Measurements from ENCODE around the gene CDK5RAP3. TPM values are rescaled to one million over a fixed set of nuclear protein-coding genes. Genes with fewer than 3 reads are reported as not detected.

Gene CDK5RAP3
- total RNA-seq, 1 donor from 2014 or later: 62.8 TPM

- FAIRE-seq (no peak), DNase-seq (ENCODE audit: low read depth) (no peak)
- H3K4me2 ChIP-seq (ENCODE audit: low read length): no peak overlapping the region
- Mint-ChIP-seq H3K36me3 (ENCODE audit: low read depth, unreplicated experiment) (peaks cover 44% of the 10 kb centered on the region), H3K27me3 (ENCODE audit: low read depth, unreplicated experiment) (peaks cover 6% of the 10 kb centered on the region), H3K4me1 (ENCODE audit: low read depth, unreplicated experiment) (no peaks in the 10 kb centered on the region), H3K4me3 (ENCODE audit: unreplicated experiment) (no peak overlapping the region), H3K27ac (ENCODE audit: unreplicated experiment) (no peak overlapping the region), H3K9me3 (ENCODE audit: unreplicated experiment) (no peaks in the 10 kb centered on the region)
- TF ChIP-seq EZH2 (IDR thresholded peaks at IDR 0.05; ENCODE audit: insufficient read depth, low read length): no peak
- TF ChIP-seq, protein P1, sequence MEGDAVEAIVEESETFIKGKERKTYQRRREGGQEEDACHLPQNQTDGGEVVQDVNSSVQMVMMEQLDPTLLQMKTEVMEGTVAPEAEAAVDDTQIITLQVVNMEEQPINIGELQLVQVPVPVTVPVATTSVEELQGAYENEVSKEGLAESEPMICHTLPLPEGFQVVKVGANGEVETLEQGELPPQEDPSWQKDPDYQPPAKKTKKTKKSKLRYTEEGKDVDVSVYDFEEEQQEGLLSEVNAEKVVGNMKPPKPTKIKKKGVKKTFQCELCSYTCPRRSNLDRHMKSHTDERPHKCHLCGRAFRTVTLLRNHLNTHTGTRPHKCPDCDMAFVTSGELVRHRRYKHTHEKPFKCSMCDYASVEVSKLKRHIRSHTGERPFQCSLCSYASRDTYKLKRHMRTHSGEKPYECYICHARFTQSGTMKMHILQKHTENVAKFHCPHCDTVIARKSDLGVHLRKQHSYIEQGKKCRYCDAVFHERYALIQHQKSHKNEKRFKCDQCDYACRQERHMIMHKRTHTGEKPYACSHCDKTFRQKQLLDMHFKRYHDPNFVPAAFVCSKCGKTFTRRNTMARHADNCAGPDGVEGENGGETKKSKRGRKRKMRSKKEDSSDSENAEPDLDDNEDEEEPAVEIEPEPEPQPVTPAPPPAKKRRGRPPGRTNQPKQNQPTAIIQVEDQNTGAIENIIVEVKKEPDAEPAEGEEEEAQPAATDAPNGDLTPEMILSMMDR (IDR thresholded peaks at IDR 0.05; ENCODE audit: insufficient read depth, low read depth, low read length): no peak
- peaks cover 5% of the 10 kb centered on the region for H3K4me1 ChIP-seq (ENCODE audit: insufficient read depth, low read length)
- H4K20me1 ChIP-seq (ENCODE audit: insufficient read depth, low read length): no peaks in the 10 kb centered on the region
- H3K4me3 ChIP-seq (ENCODE audit: insufficient read depth, low read depth, low read length): no peak overlapping the region
- no peak overlapping the region for H3K27ac ChIP-seq (ENCODE audit: low read depth, low read length)
- no peaks in the 10 kb centered on the region for H3K79me2 ChIP-seq (ENCODE audit: insufficient read depth, low read length)
- H3K9me3 ChIP-seq (ENCODE audit: insufficient read depth, low read depth, low read length): no peaks in the 10 kb centered on the region
- no peak overlapping the region for H2AFZ ChIP-seq (ENCODE audit: low read depth, low read length)
- H3K36me3 ChIP-seq (ENCODE audit: insufficient read depth, low read length): peaks cover 34% of the 10 kb centered on the region
- no peak overlapping the region for H3K9ac ChIP-seq (ENCODE audit: low read length)
- no peaks in the 10 kb centered on the region for H3K27me3 ChIP-seq (ENCODE audit: insufficient read depth, low read length)
Observed at GRCh38 chr17:47981462-47981861, 10.5 kb downstream of the CDK5RAP3 start.

DNA sequence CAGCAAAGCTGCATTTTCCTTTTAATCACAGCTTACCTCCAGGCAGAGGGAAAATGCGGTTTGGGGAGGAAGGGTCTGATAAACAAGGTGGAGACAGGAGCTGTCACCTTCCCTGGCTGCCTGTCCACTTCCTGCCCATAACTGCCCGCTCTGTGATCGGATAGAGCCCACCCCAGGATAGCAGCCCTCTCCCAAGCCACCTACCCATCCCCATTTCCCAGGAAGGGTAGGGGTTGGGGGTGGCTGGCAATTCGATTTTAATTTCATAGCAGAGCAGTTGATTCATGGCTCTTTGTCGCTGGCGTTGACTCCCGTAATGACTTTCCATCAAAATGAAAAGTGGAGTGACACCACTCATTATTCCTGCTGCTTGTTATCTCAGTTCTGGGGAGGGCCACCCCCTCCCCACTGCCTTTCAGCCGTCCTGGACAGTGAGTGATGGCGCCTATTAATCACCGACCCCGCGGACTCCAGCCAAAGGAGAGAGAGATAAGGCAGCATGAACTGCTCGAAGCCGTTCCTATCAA is 11.2 kb downstream of the CDK5RAP3 start:
- FAIRE-seq: no peak
- H3K4me1 ChIP-seq (ENCODE audit: insufficient read depth, low read length): peaks cover 6% of the 10 kb centered on the region
- no peak overlapping the region for H3K27ac ChIP-seq (ENCODE audit: low read depth, low read length)
- no peak overlapping the region for H3K4me3 ChIP-seq (ENCODE audit: insufficient read depth, low read depth, low read length)
- peaks cover 34% of the 10 kb centered on the region for H3K36me3 ChIP-seq (ENCODE audit: insufficient read depth, low read length)
- no peaks in the 10 kb centered on the region for H4K20me1 ChIP-seq (ENCODE audit: insufficient read depth, low read length)
- H2AFZ ChIP-seq (ENCODE audit: low read depth, low read length): no peak overlapping the region
- no peaks in the 10 kb centered on the region for H3K9me3 ChIP-seq (ENCODE audit: insufficient read depth, low read depth, low read length)
- H3K9ac ChIP-seq (ENCODE audit: low read length): no peak overlapping the region
- no peaks in the 10 kb centered on the region for H3K27me3 ChIP-seq (ENCODE audit: insufficient read depth, low read length)
- H3K4me2 ChIP-seq (ENCODE audit: low read length): no peak overlapping the region
- TF ChIP-seq, protein P1 (IDR thresholded peaks at IDR 0.05; ENCODE audit: insufficient read depth, low read depth, low read length): no peak
- TF ChIP-seq EZH2 (IDR thresholded peaks at IDR 0.05; ENCODE audit: insufficient read depth, low read length): no peak
- Mint-ChIP-seq H3K4me3 (ENCODE audit: unreplicated experiment) (no peak overlapping the region), H3K9me3 (ENCODE audit: unreplicated experiment) (no peaks in the 10 kb centered on the region), H3K36me3 (ENCODE audit: low read depth, unreplicated experiment) (peaks cover 44% of the 10 kb centered on the region), H3K27ac (ENCODE audit: unreplicated experiment) (no peak overlapping the region), H3K27me3 (ENCODE audit: low read depth, unreplicated experiment) (peaks cover 9% of the 10 kb centered on the region), H3K4me1 (ENCODE audit: low read depth, unreplicated experiment) (peaks cover under 1% of the 10 kb centered on the region)
- DNase-seq (ENCODE audit: low read depth): no peak
- no peaks in the 10 kb centered on the region for H3K79me2 ChIP-seq (ENCODE audit: insufficient read depth, low read length)

DNA sequence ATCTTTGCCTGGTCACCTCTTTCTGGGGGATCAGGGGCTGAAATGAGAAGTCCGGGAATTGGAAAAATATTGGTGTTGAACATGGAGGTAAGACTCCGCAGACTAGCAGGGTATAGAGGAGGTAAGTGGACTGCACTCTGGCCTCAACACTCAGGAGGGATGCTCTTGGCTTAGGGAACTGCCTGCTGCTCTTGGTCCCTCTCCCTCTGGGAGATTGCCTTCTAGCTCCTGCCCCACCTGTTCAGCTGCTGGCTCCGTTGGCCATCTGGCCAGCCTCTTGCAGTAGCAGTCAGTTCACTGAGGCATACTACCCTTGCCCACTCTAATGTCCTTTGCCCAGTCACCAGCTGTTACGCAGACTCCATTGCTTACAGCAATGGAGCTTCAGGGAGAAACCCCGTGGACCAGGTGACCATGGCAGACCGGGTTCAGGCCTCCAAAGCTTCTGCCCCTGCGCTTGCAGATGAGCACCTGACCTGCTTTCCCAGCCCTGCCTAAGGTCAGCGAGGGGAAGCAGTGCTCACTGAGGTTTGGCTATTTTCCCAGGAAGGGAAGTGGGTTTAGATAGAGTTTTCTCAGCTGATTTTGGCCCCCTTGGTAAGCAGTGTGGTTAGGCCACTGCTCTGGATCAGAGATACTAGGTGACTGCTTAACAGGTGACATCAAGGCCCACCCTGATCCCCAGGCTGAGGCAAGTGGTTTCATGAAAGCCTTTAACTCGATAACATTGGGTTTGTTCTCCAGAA is 11.9 kb downstream of the CDK5RAP3 start:
- Mint-ChIP-seq H3K27me3 (ENCODE audit: low read depth, unreplicated experiment) (peaks cover 12% of the 10 kb centered on the region), H3K4me1 (ENCODE audit: low read depth, unreplicated experiment) (peaks cover 4% of the 10 kb centered on the region), H3K27ac (ENCODE audit: unreplicated experiment) (no peak overlapping the region), H3K4me3 (ENCODE audit: unreplicated experiment) (no peak overlapping the region), H3K9me3 (ENCODE audit: unreplicated experiment) (no peaks in the 10 kb centered on the region), H3K36me3 (ENCODE audit: low read depth, unreplicated experiment) (peaks cover 42% of the 10 kb centered on the region)
- no peaks in the 10 kb centered on the region for H3K27me3 ChIP-seq (ENCODE audit: insufficient read depth, low read length)
- H3K79me2 ChIP-seq (ENCODE audit: insufficient read depth, low read length): no peaks in the 10 kb centered on the region
- H3K27ac ChIP-seq (ENCODE audit: low read depth, low read length): no peak overlapping the region
- H3K4me1 ChIP-seq (ENCODE audit: insufficient read depth, low read length): peaks cover 11% of the 10 kb centered on the region
- H3K9ac ChIP-seq (ENCODE audit: low read length): no peak overlapping the region
- peaks cover 30% of the 10 kb centered on the region for H3K36me3 ChIP-seq (ENCODE audit: insufficient read depth, low read length)
- H4K20me1 ChIP-seq (ENCODE audit: insufficient read depth, low read length): no peaks in the 10 kb centered on the region
- H3K9me3 ChIP-seq (ENCODE audit: insufficient read depth, low read depth, low read length): no peaks in the 10 kb centered on the region
- TF ChIP-seq, protein P1 (IDR thresholded peaks at IDR 0.05; ENCODE audit: insufficient read depth, low read depth, low read length): no peak
- TF ChIP-seq EZH2 (IDR thresholded peaks at IDR 0.05; ENCODE audit: insufficient read depth, low read length): no peak
- H2AFZ ChIP-seq (ENCODE audit: low read depth, low read length): no peak overlapping the region
- no peak for DNase-seq (ENCODE audit: low read depth)
- H3K4me2 ChIP-seq (ENCODE audit: low read length): no peak overlapping the region
- H3K4me3 ChIP-seq (ENCODE audit: insufficient read depth, low read depth, low read length): no peak overlapping the region
- no peak for FAIRE-seq
